ENCODE measurements around the gene NAP1L4.
"Not testable (repeated sequence)": the region's sequence is repeated elsewhere in the genome, so short reads cannot be mapped to it uniquely, and the experiment has no call there.

The NAP1L4 gene

GRCh38 chr11:2955906-2956476 lies 36.1 kb downstream of the NAP1L4 start:
- DNase-seq: no peak

GRCh38 chr11:2954263-2954662 lies 37.9 kb downstream of the NAP1L4 start:
- no peak for DNase-seq

GRCh38 chr11:2952290-2952689 lies 39.8 kb downstream of the NAP1L4 start:
- no peak for DNase-seq

- DNase-seq: no peak
Observed at GRCh38 chr11:2951231-2952110, 40.7 kb downstream of the NAP1L4 start.

- DNase-seq: no peak
Observed at GRCh38 chr11:2950825-2951224, 41.3 kb downstream of the NAP1L4 start.

GRCh38 chr11:2949920-2950319 lies 42.2 kb downstream of the NAP1L4 start:
- no peak for DNase-seq

GRCh38 chr11:2947744-2948143 lies 44.4 kb downstream of the NAP1L4 start:
- no peak for DNase-seq

GRCh38 chr11:2945757-2946287 lies 46.3 kb downstream of the NAP1L4 start:
- DNase-seq: no peak

GRCh38 chr11:2945031-2945756 lies 46.9 kb downstream of the NAP1L4 start:
- no peak for DNase-seq

GRCh38 chr11:2944530-2944929 lies 47.6 kb downstream of the NAP1L4 start:
- DNase-seq: no peak

- no peak for DNase-seq
Observed at GRCh38 chr11:2943711-2944118, 48.4 kb downstream of the NAP1L4 start.

GRCh38 chr11:2942872-2943710 lies 49.0 kb downstream of the NAP1L4 start:
- DNase-seq: no peak

- no peak for DNase-seq
Observed at GRCh38 chr11:2942447-2942846, 49.7 kb downstream of the NAP1L4 start.

GRCh38 chr11:2940921-2941821 lies 51.0 kb downstream of the NAP1L4 start:
- no peak for DNase-seq

- no peak for DNase-seq
Observed at GRCh38 chr11:2940147-2940920, 51.8 kb downstream of the NAP1L4 start.

GRCh38 chr11:2938458-2939418 lies 53.4 kb downstream of the NAP1L4 start:
- DNase-seq: not testable (repeated sequence)

- not testable (repeated sequence) for DNase-seq
Observed at GRCh38 chr11:2937641-2938457, 54.3 kb downstream of the NAP1L4 start.

GRCh38 chr11:2934611-2935239 lies 57.4 kb downstream of the NAP1L4 start:
- DNase-seq: no peak
